Esophagus squamous epithelium (tissue), 5 donors: Measurements from ENCODE around the gene NRXN3. TPM values are rescaled to one million over a fixed set of nuclear protein-coding genes. Genes with fewer than 3 reads are reported as not detected.

ENCODE experiments used
- DNase-seq: peaks from one replicate; lab custom pipeline; 2025; lab: John Stamatoyannopoulos, UW
- H3K27ac ChIP-seq, 4 donors: fragments of 200-600 bp; sonication (generic); one replicate each; pipeline ENCODE4 v1.5.1; 2016 to 2019; ENCODE audit warnings: mild to moderate bottlenecking in 1 of 4
- H3K27me3 ChIP-seq, 4 donors: fragments of 200-600 bp; sonication (generic); 1 replicate in 3 of 4; 2 replicates in 1 of 4; pipeline versions ENCODE4 v1.5.1 to v1.6.0; 2017 to 2021; ENCODE audit warnings: antibody characterized with exemption in 1 of 4
- H3K36me3 ChIP-seq, 3 donors: fragments of 200-600 bp; sonication (generic); one replicate each; pipeline ENCODE4 v1.5.1; 2016 to 2019
- H3K4me1 ChIP-seq, 3 donors: fragments of 200-600 bp; sonication (generic); one replicate each; pipeline ENCODE4 v1.5.1; 2017 to 2019
- H3K4me3 ChIP-seq, 4 donors: fragments of 200-600 bp; sonication (generic); 1 replicate in 3 of 4; 2 replicates in 1 of 4; pipeline ENCODE4 v1.5.1; 2016 to 2019; ENCODE audit warnings: mild to moderate bottlenecking in 2 of 4, moderate library complexity in 1 of 4
- H3K9me3 ChIP-seq, 3 donors: fragments of 200-600 bp; sonication (generic); one replicate each; pipeline ENCODE4 v1.5.1; 2016 to 2019
- POLR2A ChIP-seq, 4 donors: fragments of 450-650 bp; IDR thresholded peaks; one replicate each; pipeline ENCODE4 v1.6.1; 2017; ENCODE audit warnings: antibody characterized with exemption in 4 of 4, mild to moderate bottlenecking in 4 of 4, moderate library complexity in 3 of 4
- WGBS, 2 donors: methylation state at CpG; one replicate each; pipeline ENCODE4 v1.1.5; 2018; 5-methylcytosine and 5-hydroxymethylcytosine counted together
- intact Hi-C: fragments of 100-400 bp; cut with DNase I; formaldehyde crosslinking; loops from one replicate; pipeline ENCODE4 v1.15.0; 2022
- total RNA-seq, 4 donors: library from RNA; depleted of rRNA; stranded (reverse); fragments of >200 nt; gene quantifications; one replicate each; pipeline ENCODE4 v1.1.0, GENCODE V29; 2016
- TF ChIP-seq, protein P1 (sequence below), 6 experiments: fragments of 450-650 bp in 4 of 6; fragments of 200-600 bp in 2 of 6; sonication (generic) in 2 of 6; IDR thresholded peaks; one replicate each; pipeline ENCODE4 v1.5.1; 2016 to 2019; ENCODE audit warnings: antibody characterized with exemption in 6 of 6, mild to moderate bottlenecking in 4 of 6, moderate library complexity in 4 of 6
- donor health status: DM: yes; HTN: yes; CAD: no.

The NRXN3 gene
- total RNA-seq, 4 donors from 2014 or later: 0.30 to 15.8 (median 1.5) TPM

DNA sequence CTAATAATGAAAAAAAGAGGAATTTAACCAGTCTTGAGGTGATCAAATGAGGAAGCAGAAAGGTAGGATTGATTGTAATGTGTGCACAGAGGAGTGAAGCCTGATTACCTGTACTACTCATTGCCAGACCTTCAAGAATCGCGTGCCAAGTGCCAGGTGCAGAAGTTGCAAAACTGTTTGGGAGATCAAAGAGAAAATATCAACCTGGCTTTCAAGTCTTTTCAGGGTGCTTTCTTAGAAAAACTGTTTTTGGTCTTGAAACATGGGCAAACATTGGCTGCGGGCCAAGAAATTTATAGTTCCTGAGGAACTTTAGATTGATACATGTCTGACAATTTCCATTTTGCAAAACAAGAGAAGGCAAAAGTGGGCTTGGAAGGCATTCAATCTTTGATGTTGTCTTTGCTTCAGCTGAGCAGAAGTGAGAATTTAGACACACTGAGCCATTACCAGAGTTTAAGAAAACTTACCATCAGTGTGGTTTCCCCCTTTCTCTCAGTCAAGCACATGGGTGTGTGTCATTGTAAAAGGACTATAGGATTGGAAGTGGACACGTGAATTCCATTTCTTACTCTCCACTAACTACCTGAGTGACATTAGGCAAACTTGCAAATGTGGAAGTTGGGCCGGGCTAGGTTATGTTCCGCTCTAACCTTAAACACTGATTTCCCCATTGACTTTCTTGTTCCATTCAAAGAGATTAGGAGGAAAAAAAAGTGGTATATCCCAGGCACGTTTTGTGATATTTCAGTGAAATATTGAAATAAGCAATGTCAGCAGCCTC lies 1555.0 kb downstream of the NRXN3 start:
- Histone ChIP-seq H3K27ac (no peak overlapping the region), H3K4me1 (peaks cover 0 to 6% (median 0%) of the 10 kb centered on the region in 3 donors), H3K27me3 (peaks cover 0 to 71% (median 0%) of the 10 kb centered on the region in 4 donors), H3K36me3 (no peaks in the 10 kb centered on the region), H3K9me3 (no peaks in the 10 kb centered on the region), H3K4me3 (no peak overlapping the region)
- 47 to 60% methylated on average over 7 of the region's 7 CpGs for WGBS, 2 donors
- DNase-seq: no peak
- TF ChIP-seq, protein P1, sequence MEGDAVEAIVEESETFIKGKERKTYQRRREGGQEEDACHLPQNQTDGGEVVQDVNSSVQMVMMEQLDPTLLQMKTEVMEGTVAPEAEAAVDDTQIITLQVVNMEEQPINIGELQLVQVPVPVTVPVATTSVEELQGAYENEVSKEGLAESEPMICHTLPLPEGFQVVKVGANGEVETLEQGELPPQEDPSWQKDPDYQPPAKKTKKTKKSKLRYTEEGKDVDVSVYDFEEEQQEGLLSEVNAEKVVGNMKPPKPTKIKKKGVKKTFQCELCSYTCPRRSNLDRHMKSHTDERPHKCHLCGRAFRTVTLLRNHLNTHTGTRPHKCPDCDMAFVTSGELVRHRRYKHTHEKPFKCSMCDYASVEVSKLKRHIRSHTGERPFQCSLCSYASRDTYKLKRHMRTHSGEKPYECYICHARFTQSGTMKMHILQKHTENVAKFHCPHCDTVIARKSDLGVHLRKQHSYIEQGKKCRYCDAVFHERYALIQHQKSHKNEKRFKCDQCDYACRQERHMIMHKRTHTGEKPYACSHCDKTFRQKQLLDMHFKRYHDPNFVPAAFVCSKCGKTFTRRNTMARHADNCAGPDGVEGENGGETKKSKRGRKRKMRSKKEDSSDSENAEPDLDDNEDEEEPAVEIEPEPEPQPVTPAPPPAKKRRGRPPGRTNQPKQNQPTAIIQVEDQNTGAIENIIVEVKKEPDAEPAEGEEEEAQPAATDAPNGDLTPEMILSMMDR (IDR thresholded peaks at IDR 0.05): no peak
- TF ChIP-seq POLR2A (IDR thresholded peaks at IDR 0.05): no peak
- intact Hi-C loops: no loop called here

DNA sequence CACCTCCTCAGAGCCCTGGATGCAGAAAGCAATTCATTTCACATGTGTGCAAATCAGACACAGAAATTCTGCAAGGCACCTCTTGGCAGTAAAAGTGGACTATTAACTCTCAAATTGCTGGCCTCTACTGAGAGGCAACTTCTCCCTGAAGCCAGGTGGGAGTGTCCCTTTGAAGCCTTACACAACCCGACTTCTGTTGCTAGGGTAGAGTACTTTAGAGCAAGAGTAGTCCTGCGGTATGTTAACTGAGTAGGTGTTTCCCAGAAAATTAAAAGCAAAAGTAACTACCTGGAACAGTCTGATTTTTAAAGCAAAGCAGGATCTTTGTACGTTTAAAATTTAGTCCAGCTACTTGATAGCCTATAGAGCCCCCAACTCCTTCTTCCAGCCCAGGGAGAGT lies 1557.7 kb downstream of the NRXN3 start:
- no peaks in the 10 kb centered on the region for H3K9me3 ChIP-seq
- peaks cover 0 to 67% (median 0%) of the 10 kb centered on the region in 4 donors for H3K27me3 ChIP-seq
- H3K36me3 ChIP-seq: no peaks in the 10 kb centered on the region
- no peak for TF ChIP-seq POLR2A (IDR thresholded peaks at IDR 0.05)
- TF ChIP-seq, protein P1 (IDR thresholded peaks at IDR 0.05): no peak
- intact Hi-C loops: no loop called here
- DNase-seq: no peak
- H3K4me3 ChIP-seq: no peak overlapping the region
- 58 to 63% methylated on average over 3 of the region's 3 CpGs for WGBS, 2 donors
- H3K27ac ChIP-seq: no peak overlapping the region
- no peaks in the 10 kb centered on the region for H3K4me1 ChIP-seq

DNA sequence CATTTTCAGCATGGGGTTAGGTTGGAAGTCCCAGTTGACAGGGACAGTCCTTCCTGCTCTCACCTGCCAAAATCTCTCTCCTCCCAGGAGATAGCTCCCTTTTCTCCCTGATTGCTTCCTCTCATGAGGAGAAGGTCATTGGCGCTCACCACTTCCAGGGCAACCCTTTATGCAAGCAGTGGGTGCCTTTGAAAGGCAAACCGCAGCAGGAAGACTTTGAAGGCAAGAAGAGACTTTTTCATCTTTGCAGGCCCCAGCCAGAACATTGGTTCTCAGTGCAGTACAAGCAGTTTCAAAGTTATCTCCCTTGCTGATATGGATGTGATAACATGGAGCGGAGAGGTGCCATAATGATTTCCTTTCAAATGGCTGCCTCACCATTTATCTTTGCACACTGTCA lies 1558.2 kb downstream of the NRXN3 start:
- intact Hi-C loops: no loop called here
- Histone ChIP-seq H3K4me3 (no peak overlapping the region), H3K36me3 (no peaks in the 10 kb centered on the region), H3K27me3 (peaks cover 0 to 62% (median 0%) of the 10 kb centered on the region in 4 donors), H3K4me1 (no peaks in the 10 kb centered on the region), H3K9me3 (no peaks in the 10 kb centered on the region), H3K27ac (no peak overlapping the region)
- TF ChIP-seq, protein P1 (IDR thresholded peaks at IDR 0.05): no peak
- TF ChIP-seq POLR2A (IDR thresholded peaks at IDR 0.05): no peak
- WGBS, 2 donors: 89 to 100% methylated on average over 2 to 3 of the region's 3 CpGs
- no peak for DNase-seq

DNA sequence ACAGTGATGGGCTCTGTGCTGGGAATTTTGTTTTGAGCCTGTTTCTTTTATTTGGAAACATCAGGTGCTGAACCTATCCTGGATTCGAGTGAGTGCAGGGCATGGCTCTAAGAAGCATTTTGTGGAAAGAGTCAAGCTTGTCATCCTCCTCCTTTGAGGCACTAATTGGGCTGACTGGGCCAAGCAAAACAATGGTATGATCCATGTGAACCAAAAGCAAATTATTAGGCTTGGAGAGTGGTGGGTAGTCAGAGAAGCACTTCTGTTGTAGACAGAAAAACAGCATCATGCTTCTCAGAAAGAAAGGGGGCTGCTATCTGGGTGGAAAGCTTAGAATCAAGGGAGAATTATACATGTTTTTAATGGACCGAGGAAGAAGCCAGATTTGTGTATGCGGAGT lies 1559.6 kb downstream of the NRXN3 start:
- DNase-seq: no peak
- Histone ChIP-seq H3K27ac (no peak overlapping the region), H3K36me3 (no peaks in the 10 kb centered on the region), H3K9me3 (no peaks in the 10 kb centered on the region), H3K4me3 (no peak overlapping the region), H3K4me1 (no peaks in the 10 kb centered on the region), H3K27me3 (peaks cover 0 to 48% (median 0%) of the 10 kb centered on the region in 4 donors)
- 78 to 83% methylated on average over 3 of the region's 3 CpGs for WGBS, 2 donors
- TF ChIP-seq, protein P1 (IDR thresholded peaks at IDR 0.05): no peak
- no peak for TF ChIP-seq POLR2A (IDR thresholded peaks at IDR 0.05)
- intact Hi-C loops: no loop called here

DNA sequence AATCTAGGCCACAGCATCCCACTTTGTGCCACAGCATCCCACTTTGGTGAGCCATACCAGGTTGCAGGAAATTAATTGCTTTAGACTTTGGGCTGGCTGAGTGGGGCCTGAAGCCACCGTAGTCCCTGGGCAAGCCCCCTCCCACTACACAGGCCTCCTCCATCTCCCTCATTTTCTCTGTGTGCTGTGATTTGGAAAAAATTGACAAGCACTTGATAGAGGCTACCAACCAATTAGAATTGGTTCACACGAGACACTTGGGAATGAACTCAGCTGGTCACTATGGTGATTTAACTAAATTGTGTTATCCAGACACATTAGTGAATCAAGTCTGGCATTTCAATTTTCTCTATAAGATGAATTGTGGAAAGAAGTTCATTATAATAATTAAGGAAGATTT lies 1560.0 kb downstream of the NRXN3 start:
- WGBS, 2 donors: 76 to 86% methylated on average over 2 of the region's 2 CpGs
- Histone ChIP-seq H3K36me3 (no peaks in the 10 kb centered on the region), H3K27ac (no peak overlapping the region), H3K27me3 (peaks cover 0 to 44% (median 0%) of the 10 kb centered on the region in 4 donors), H3K4me3 (no peak overlapping the region), H3K9me3 (no peaks in the 10 kb centered on the region), H3K4me1 (no peaks in the 10 kb centered on the region)
- intact Hi-C loops: no loop called here
- no peak for TF ChIP-seq POLR2A (IDR thresholded peaks at IDR 0.05)
- TF ChIP-seq, protein P1 (IDR thresholded peaks at IDR 0.05): no peak
- no peak for DNase-seq
